Ectodermal cell (in vitro differentiated cells): ENCODE results near the gene SAMD11.

Experiments
- H3K27ac ChIP-seq: 2 replicates; pipeline ENCODE4 v1.7.0; 2013; ENCODE audit warnings: mild to moderate bottlenecking, low read depth, low read length; ENCODE audit not compliant: insufficient read depth, poor library complexity, severe bottlenecking
- H3K27me3 ChIP-seq: 2 replicates; pipeline ENCODE4 v1.7.0; 2013; ENCODE audit warnings: mild to moderate bottlenecking, low read length; ENCODE audit not compliant: insufficient read depth, control insufficient read depth, poor library complexity, severe bottlenecking
- H3K36me3 ChIP-seq: one replicate; pipeline ENCODE4 v1.7.0; 2013; ENCODE audit warnings: low read length; ENCODE audit not compliant: control insufficient read depth, insufficient read depth
- H3K4me1 ChIP-seq: one replicate; pipeline ENCODE4 v1.7.0; 2013; ENCODE audit warnings: low read length; ENCODE audit not compliant: control insufficient read depth, insufficient read depth
- H3K4me3 ChIP-seq: 2 replicates; pipeline ENCODE4 v1.7.0; 2013; ENCODE audit warnings: low read depth, low read length, control low read depth; ENCODE audit not compliant: insufficient read depth
- H3K9me3 ChIP-seq: 2 replicates; pipeline ENCODE4 v1.7.0; 2013; ENCODE audit warnings: mild to moderate bottlenecking, low read length, moderate library complexity; ENCODE audit not compliant: control insufficient read depth
- WGBS, 2 experiments: methylation state at CpG; one replicate each; pipeline ENCODE4 v1.1.7; 2013; ENCODE audit warnings: missing lambda C conversion rate in 2 of 2; 5-methylcytosine and 5-hydroxymethylcytosine counted together

SAMD11 gene

GRCh38 chr1:927748-928147 is 4.0 kb downstream of the SAMD11 start:
- 84% methylated on average over 10 of the region's 10 CpGs for WGBS, 2 experiments
- H3K4me1 ChIP-seq = peaks cover 20% of the 10 kb centered on the region
- no peaks in the 10 kb centered on the region for H3K36me3 ChIP-seq
- H3K4me3 ChIP-seq = no peak overlapping the region
- H3K27me3 ChIP-seq = peaks cover 100% of the 10 kb centered on the region
- no peaks in the 10 kb centered on the region for H3K9me3 ChIP-seq
- H3K27ac ChIP-seq = no peak overlapping the region

DNA sequence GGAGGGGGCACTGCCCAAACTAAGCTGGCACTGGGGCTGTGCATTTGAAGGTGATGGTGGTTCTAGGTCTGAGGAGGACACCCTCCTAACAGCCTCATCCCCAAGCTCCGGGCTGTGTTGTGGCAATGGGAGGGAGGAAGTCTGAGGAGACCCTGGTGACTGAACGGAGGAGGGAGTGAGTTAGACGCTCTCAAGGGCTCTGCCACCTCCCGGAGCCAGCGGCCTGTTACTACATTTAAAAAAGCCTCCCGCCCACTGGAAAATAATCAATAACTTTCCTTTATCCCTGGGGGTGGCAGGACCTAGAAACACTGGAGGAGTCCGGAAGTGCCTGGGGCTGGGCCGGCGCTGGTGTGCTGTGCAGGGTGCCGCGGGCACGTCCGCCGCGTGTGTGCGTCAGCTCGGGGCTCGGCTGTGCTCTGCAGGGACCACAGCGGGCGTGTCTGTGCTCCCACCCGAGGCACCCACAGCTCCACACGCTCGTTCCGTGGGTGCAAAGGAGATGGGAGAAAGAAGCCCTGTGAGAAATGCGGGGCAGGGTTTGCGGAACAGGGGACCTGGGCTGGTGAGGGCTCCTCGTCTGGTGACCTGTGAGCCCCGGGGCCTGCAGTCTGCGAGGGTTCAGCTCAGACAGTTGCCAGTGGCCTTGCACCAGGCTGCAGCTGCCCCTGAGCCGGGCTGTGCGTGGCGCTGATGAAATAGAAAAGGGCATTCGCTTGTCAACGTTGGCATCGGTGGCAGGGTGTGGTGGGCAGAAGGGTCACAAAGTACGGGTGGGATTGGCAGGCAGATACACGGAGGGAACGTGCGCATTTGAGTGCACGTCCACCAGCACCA is 5.3 kb downstream of the SAMD11 start:
- H3K27me3 ChIP-seq = peaks cover 99% of the 10 kb centered on the region
- H3K4me1 ChIP-seq = peaks cover 17% of the 10 kb centered on the region
- no peaks in the 10 kb centered on the region for H3K9me3 ChIP-seq
- 67 to 74% methylated on average over 39 to 40 of the region's 40 CpGs for WGBS, 2 experiments
- no peak overlapping the region for H3K4me3 ChIP-seq
- no peak overlapping the region for H3K27ac ChIP-seq
- no peaks in the 10 kb centered on the region for H3K36me3 ChIP-seq

DNA sequence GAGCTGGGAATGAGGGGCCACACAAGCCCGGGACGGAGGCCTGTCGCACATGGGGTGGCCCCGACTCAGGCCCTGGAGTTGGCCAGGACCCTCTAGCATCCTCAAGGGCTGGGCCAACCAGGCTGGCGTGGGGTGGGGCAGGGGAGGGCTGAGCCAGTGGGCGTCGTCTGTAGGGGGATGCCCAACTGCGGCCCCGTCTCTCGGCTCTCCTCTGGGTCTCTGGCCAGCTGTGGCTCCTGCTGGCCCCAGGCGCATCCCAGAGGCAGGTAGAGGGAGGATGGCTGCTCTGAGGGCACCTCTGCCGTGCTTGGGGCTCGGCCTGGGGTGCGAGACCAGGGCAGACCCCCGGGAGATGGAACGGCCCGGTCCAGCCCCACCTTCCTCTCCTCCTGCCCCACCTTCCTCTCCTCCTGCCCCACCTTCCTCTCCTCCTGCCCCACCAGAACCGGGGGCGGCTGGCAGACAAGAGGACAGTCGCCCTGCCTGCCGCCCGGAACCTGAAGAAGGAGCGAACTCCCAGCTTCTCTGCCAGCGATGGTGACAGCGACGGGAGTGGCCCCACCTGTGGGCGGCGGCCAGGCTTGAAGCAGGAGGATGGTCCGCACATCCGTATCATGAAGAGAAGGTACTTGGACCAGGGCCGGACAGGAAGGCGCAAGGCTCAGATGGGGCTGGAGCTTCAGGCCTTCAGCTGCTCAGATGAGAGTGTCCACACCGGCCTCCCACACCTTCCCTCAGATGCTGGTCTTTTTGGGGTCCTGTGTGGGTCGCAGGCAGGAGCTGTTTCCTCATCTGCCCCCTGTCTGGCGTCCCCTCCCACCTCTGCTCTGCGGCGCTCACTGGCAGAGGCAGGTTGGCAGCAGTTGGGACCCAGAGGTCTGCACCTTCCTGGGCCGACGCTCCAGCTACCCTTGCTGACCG is 6.2 kb downstream of the SAMD11 start:
- Histone ChIP-seq H3K4me3 (no peak overlapping the region), H3K27me3 (peaks cover 94% of the 10 kb centered on the region), H3K27ac (no peak overlapping the region), H3K4me1 (peaks cover 18% of the 10 kb centered on the region), H3K36me3 (no peaks in the 10 kb centered on the region), H3K9me3 (no peaks in the 10 kb centered on the region)
- 79 to 80% methylated on average over 40 of the region's 40 CpGs for WGBS, 2 experiments

DNA sequence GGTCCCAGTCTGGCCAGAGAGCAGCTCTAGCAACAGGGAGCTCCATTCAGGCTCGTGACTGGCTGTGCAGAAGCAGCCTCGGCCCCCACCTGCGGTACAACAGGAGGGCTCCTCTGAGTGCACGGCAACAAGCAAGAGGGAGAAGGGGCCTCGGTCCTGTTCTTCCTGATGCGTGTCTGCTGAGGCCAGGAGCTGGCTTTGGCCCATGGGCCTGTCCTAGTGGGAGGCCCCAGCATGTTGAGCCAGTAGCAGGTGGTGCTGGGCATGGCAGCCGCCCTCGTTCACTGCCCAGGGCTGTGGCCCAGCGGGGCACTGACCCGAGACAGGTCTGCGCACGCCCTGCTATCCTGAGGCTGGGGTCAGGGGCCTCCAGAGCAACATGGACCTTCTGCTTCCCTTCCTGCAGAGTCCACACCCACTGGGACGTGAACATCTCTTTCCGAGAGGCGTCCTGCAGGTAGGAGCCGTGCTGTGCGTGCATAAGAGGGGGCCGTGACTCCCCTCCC is 7.0 kb downstream of the SAMD11 start:
- Histone ChIP-seq H3K27me3 (peaks cover 94% of the 10 kb centered on the region), H3K4me3 (no peak overlapping the region)

DNA sequence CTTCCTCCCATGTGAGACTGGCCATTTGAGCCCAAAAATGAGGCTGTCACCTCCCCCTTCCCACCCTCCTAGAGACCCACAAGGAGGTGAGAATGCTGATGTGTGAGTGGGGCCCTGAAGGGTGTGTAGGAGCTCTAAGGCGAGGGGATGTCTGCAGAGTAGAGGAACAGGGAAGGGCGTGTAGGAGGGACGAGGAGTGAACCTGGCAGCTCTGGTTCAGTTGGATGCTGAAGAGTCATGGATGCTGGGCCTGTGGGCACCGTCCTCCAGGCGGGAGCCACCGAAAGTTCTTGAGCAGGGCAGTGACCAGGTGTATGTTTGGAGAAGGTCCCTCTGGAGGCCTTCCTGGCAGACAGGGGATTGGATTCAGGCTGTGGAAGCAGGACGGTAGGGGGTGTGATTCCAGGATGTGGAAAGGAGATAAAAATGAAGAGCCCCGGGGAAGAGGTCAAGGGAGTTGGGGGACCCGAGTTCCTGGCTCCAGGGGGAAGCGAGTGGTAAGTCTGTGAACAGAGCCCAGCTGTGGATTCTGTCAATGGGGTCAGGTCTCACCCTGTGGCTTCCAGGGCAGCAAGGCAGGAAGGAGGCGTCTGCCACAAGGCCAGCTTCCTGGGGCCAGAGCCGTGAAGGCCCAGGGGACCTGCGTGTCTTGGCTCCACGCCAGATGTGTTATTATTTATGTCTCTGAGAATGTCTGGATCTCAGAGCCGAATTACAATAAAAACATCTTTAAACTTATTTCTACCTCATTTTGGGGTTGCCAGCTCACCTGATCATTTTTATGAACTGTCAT is 7.9 kb downstream of the SAMD11 start:
- WGBS, 2 experiments = 71% methylated on average over 15 of the region's 15 CpGs
- H3K4me1 ChIP-seq = peaks cover 22% of the 10 kb centered on the region
- H3K9me3 ChIP-seq = no peaks in the 10 kb centered on the region
- H3K36me3 ChIP-seq = no peaks in the 10 kb centered on the region
- no peak overlapping the region for H3K27ac ChIP-seq
- H3K4me3 ChIP-seq = no peak overlapping the region
- peaks cover 94% of the 10 kb centered on the region for H3K27me3 ChIP-seq

More for the DNA sequence above, 7.0 kb downstream of the SAMD11 start:
- no peaks in the 10 kb centered on the region for H3K9me3 ChIP-seq
- no peak overlapping the region for H3K27ac ChIP-seq
- no peaks in the 10 kb centered on the region for H3K36me3 ChIP-seq
- WGBS, 2 experiments = 68 to 69% methylated on average over 18 of the region's 18 CpGs
- H3K4me1 ChIP-seq = peaks cover 23% of the 10 kb centered on the region

DNA sequence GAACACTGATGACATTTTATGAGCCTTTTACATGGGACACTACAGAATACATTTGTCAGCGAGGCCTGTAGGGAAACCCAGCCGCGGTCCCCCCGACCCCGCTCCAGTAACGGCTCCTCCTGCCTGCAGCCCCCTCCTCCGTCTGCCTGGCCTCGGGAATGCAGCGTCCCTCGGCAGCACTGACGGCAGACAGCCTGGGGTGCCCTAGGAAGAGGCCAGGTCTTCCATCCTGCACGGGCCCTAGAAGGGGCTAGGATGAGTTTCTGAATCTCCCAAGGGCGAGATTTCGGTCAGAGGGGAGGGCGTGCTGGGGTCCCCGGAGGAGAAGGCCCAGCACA is 8.4 kb downstream of the SAMD11 start:
- H3K9me3 ChIP-seq = no peaks in the 10 kb centered on the region
- WGBS, 2 experiments = 43 to 44% methylated on average over 16 of the region's 16 CpGs
- H3K27me3 ChIP-seq = peaks cover 94% of the 10 kb centered on the region
- no peak overlapping the region for H3K27ac ChIP-seq
- H3K36me3 ChIP-seq = no peaks in the 10 kb centered on the region
- H3K4me3 ChIP-seq = no peak overlapping the region
- H3K4me1 ChIP-seq = peaks cover 22% of the 10 kb centered on the region

- Histone ChIP-seq H3K36me3 (no peaks in the 10 kb centered on the region), H3K4me3 (no peak overlapping the region), H3K27me3 (peaks cover 94% of the 10 kb centered on the region), H3K4me1 (peaks cover 22% of the 10 kb centered on the region), H3K27ac (no peak overlapping the region), H3K9me3 (no peaks in the 10 kb centered on the region)
- 75 to 77% methylated on average over 25 of the region's 25 CpGs for WGBS, 2 experiments
These were observed 9.3 kb downstream of the SAMD11 start for GRCh38 chr1:932776-933602.

DNA sequence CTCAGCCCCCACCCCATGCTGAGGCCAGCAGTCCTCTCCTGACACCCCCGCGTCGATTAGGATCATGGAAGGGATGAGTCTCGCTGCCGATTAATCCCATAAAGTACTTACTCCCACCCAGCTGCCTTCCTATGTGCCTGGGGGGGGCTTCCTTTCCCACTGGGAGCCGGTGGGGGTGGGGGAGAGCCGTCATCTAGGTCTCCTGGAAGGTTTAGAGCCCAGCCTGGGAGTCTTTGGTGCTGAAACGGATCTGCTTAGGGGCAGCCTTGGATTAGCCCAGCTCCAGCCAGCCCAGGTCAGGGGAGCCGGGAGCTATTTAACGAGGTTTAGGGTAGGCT is 9.8 kb downstream of the SAMD11 start:
- Histone ChIP-seq H3K36me3 (no peaks in the 10 kb centered on the region), H3K9me3 (no peaks in the 10 kb centered on the region), H3K27ac (no peak overlapping the region), H3K27me3 (peaks cover 94% of the 10 kb centered on the region), H3K4me3 (no peak overlapping the region), H3K4me1 (peaks cover 25% of the 10 kb centered on the region)
- 33 to 38% methylated on average over 10 of the region's 10 CpGs for whole genome bisulfite sequencing, 2 experiments

DNA sequence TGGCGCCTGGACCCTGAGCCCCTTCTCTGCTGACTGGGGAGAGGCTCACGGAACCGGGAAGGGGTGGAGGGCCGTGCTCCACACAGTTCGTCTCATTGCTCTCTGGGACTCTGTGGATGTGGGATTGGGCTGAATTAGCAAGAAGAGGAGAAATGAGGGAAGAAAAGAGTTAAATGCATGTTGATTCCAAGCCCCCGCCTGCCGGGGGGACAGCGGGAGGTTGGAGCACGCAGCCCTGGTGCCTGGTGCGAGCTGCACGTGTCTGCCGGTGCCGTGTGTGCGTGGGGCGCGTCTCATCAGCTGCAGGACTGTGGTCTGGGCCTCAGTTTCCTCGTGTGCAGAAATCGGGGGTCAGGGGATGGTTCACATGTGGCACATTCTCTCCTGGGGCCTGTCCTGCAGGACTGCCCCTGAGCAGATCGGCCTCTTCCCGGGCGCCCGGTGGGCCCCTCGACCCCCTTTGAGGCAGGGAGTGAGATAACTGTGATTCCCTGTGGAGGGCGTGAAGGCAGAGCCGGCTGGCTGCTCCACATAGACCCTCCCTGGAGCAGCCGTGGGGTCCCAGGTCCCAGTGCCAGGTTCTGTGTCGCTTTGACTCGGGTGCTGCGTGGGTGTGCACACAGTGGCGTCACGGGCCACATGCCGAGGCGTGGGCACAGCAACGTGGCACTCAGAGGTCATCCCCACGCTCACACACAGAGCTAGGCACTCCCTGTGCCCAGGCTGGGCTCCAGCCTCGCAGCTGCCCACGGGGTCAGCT is 11.4 kb downstream of the SAMD11 start:
- no peak overlapping the region for H3K27ac ChIP-seq
- H3K36me3 ChIP-seq = no peaks in the 10 kb centered on the region
- H3K4me3 ChIP-seq = no peak overlapping the region
- H3K27me3 ChIP-seq = peaks cover 94% of the 10 kb centered on the region
- 16 to 18% methylated on average over 37 of the region's 37 CpGs for WGBS, 2 experiments
- no peaks in the 10 kb centered on the region for H3K9me3 ChIP-seq
- H3K4me1 ChIP-seq = peaks cover 39% of the 10 kb centered on the region
